LNCAP (cell line): ENCODE measurements around the gene RBM4.

Experiments used
- CTCF ChIP-seq: fragments of 450-650 bp; IDR thresholded peaks from 2 replicates; pipeline ENCODE4 v1.5.1; 2017; ENCODE audit warnings: mild to moderate bottlenecking

Gene RBM4

GRCh38 chr11:66598993-66599392 lies 39.5 kb upstream of the RBM4 start:
- no peak for TF ChIP-seq CTCF

GRCh38 chr11:66600219-66600618 lies 38.3 kb upstream of the RBM4 start:
- no peak for TF ChIP-seq CTCF

- no peak for TF ChIP-seq CTCF
Measured at GRCh38 chr11:66600631-66601233, 37.8 kb upstream of the RBM4 start.

- TF ChIP-seq CTCF: no peak
Measured at GRCh38 chr11:66603072-66603471, 35.4 kb upstream of the RBM4 start.

- no peak for TF ChIP-seq CTCF
Measured at GRCh38 chr11:66604155-66604554, 34.3 kb upstream of the RBM4 start.

GRCh38 chr11:66607126-66607834 lies 31.2 kb upstream of the RBM4 start:
- no peak for TF ChIP-seq CTCF

GRCh38 chr11:66609721-66610617 lies 28.5 kb upstream of the RBM4 start:
- TF ChIP-seq CTCF: no peak
